Measurements from ENCODE around the gene KCND3.

- TF ChIP-seq CTCF (IDR thresholded peaks at IDR 0.05; ENCODE audit: low read length), result no peak
- no peak for TF ChIP-seq EZH2 (IDR thresholded peaks at IDR 0.05; ENCODE audit: borderline replicate concordance, low read length)
Observed at GRCh38 chr1:111821121-111821745, 168.2 kb downstream of the KCND3 start.
